CD4-positive, alpha-beta T cell treated with Interleukin-21 for 1 hour (primary cell): Measurements from ENCODE around the gene HSPB6.
A peak's percentile ranks its signal among the peaks of the same experiment; 100 is the strongest.

Experiments
- DNase-seq: peaks from one replicate; pipeline ENCODE4 v3.0.0-alpha.2; 2020

The HSPB6 gene

GRCh38 chr19:35744430-35745327 lies 12.2 kb downstream of the HSPB6 start:
- peak; percentile 96 for DNase-seq

GRCh38 chr19:35743640-35744429 lies 13.0 kb downstream of the HSPB6 start:
- no peak for DNase-seq

GRCh38 chr19:35742121-35742724 lies 14.6 kb downstream of the HSPB6 start, which contains the start of gene IGFLR1:
TSS of gene IGFLR1 (minus strand) at chr19:35742452. CDS start at chr19:35741180, 1,272 bp downstream.
- peak; percentile 81 for DNase-seq

GRCh38 chr19:35741203-35741515 lies 15.7 kb downstream of the HSPB6 start:
- no peak for DNase-seq

GRCh38 chr19:35740423-35741202 lies 16.2 kb downstream of the HSPB6 start:
- DNase-seq = peak; percentile 95

- DNase-seq = no peak
Observed at GRCh38 chr19:35740108-35740422, 16.8 kb downstream of the HSPB6 start.

- no peak for DNase-seq
Observed at GRCh38 chr19:35739275-35740107, 17.3 kb downstream of the HSPB6 start.

GRCh38 chr19:35738887-35739229 lies 18.0 kb downstream of the HSPB6 start:
- DNase-seq = no peak

- no peak for DNase-seq
Observed at GRCh38 chr19:35738021-35738886, 18.6 kb downstream of the HSPB6 start.

- peak; percentile 36 for DNase-seq
Observed at GRCh38 chr19:35736913-35737886, 19.6 kb downstream of the HSPB6 start.

- DNase-seq = no peak
Observed at GRCh38 chr19:35734889-35735288, 21.9 kb downstream of the HSPB6 start.

- no peak for DNase-seq
Observed at GRCh38 chr19:35734273-35734672, 22.6 kb downstream of the HSPB6 start.

- DNase-seq = no peak
Observed at GRCh38 chr19:35733180-35734125, 23.4 kb downstream of the HSPB6 start.

GRCh38 chr19:35732540-35733179 lies 24.2 kb downstream of the HSPB6 start:
- no peak for DNase-seq

GRCh38 chr19:35731779-35732405 lies 24.9 kb downstream of the HSPB6 start:
- DNase-seq = no peak

- DNase-seq = no peak
Observed at GRCh38 chr19:35731353-35731752, 25.5 kb downstream of the HSPB6 start.

- DNase-seq = no peak
Observed at GRCh38 chr19:35730326-35730725, 26.5 kb downstream of the HSPB6 start.

GRCh38 chr19:35729763-35730162 lies 27.1 kb downstream of the HSPB6 start:
- no peak for DNase-seq
